DND-41 (cell line): ENCODE results near the gene KAZN.

ENCODE experiments used
- ATAC-seq: fragments of 200-7000 bp; cut with Tn5 transposase; 3 replicates; pipeline ENCODE4 v1.9.1; 2021; ENCODE audit warnings: low read depth; ENCODE audit not compliant: insufficient read depth
- DNase-seq: peaks from one replicate; pipeline ENCODE4 v3.0.0-alpha.2; 2020
- H2AFZ ChIP-seq: 2 replicates; pipeline ENCODE4 v1.6.0; 2012; ENCODE audit warnings: low read depth, low read length
- H3K27ac ChIP-seq: 2 replicates; pipeline ENCODE4 v1.5.1; 2012; ENCODE audit warnings: low read length, inconsistent platforms
- H3K27me3 ChIP-seq: fragments of 200-600 bp; sonication (generic); 2 replicates; pipeline ENCODE4 v1.6.0; 2012; ENCODE audit warnings: low read length, mild to moderate bottlenecking, inconsistent platforms; ENCODE audit not compliant: insufficient read depth, poor library complexity
- H3K36me3 ChIP-seq: 2 replicates; pipeline ENCODE4 v1.5.1; 2012; ENCODE audit warnings: low read length, inconsistent platforms; ENCODE audit not compliant: insufficient read depth
- H3K4me1 ChIP-seq: 2 replicates; pipeline ENCODE4 v1.5.1; 2012; ENCODE audit warnings: mild to moderate bottlenecking, low read length; ENCODE audit not compliant: insufficient read depth
- H3K4me2 ChIP-seq: 2 replicates; pipeline ENCODE4 v1.6.0; 2012; ENCODE audit warnings: mild to moderate bottlenecking, moderate library complexity, low read length, inconsistent platforms; ENCODE audit not compliant: insufficient read depth
- H3K4me3 ChIP-seq, 2 experiments: fragments of 200-600 bp in 1 of 2; shearing (Covaris generic) in 1 of 2; 2 replicates each; pipeline ENCODE4 v1.5.1; 2012 to 2016; ENCODE audit warnings: inconsistent platforms in 2 of 2, low read length in 2 of 2, mild to moderate bottlenecking in 2 of 2, low read depth in 1 of 2, moderate library complexity in 1 of 2
- H3K79me2 ChIP-seq: 2 replicates; pipeline ENCODE4 v1.6.0; 2012; ENCODE audit warnings: low read length, inconsistent platforms; ENCODE audit not compliant: insufficient read depth
- H3K9ac ChIP-seq: 2 replicates; pipeline ENCODE4 v1.6.0; 2012; ENCODE audit warnings: low read depth, mild to moderate bottlenecking, inconsistent platforms, low read length, moderate library complexity
- H3K9me3 ChIP-seq: 2 replicates; pipeline ENCODE4 v1.5.1; 2012; ENCODE audit warnings: low read length, moderate library complexity, mild to moderate bottlenecking, inconsistent platforms; ENCODE audit not compliant: insufficient read depth, severe bottlenecking
- H4K20me1 ChIP-seq: 2 replicates; pipeline ENCODE4 v1.6.0; 2012; ENCODE audit warnings: low read length; ENCODE audit not compliant: insufficient read depth
- EZH2 ChIP-seq: IDR thresholded peaks from 3 replicates; pipeline ENCODE4 v1.6.1; 2012; ENCODE audit warnings: borderline replicate concordance, low read depth, mild to moderate bottlenecking, moderate library complexity, low read length, inconsistent platforms; ENCODE audit not compliant: severe bottlenecking
- TF ChIP-seq, protein P1 (sequence below): IDR thresholded peaks from 2 replicates; pipeline ENCODE4 v1.5.1; 2012; ENCODE audit warnings: borderline replicate concordance, low read length, moderate library complexity, mild to moderate bottlenecking; ENCODE audit not compliant: poor library complexity, severe bottlenecking; ENCODE audit errors: extremely low read depth

Gene KAZN

GRCh38 chr1:15049067-15049466 is 450.6 kb downstream of the KAZN start:
- no peaks in the 10 kb centered on the region for H3K4me1 ChIP-seq
- no peaks in the 10 kb centered on the region for H3K9me3 ChIP-seq
- no peak for DNase-seq
- no peaks in the 10 kb centered on the region for H3K27me3 ChIP-seq
- H3K79me2 ChIP-seq: no peaks in the 10 kb centered on the region
- H2AFZ ChIP-seq: no peak overlapping the region
- no peak overlapping the region for H3K9ac ChIP-seq
- no peak overlapping the region for H3K27ac ChIP-seq
- ATAC-seq: no peak
- TF ChIP-seq EZH2: no peak
- TF ChIP-seq, protein P1, sequence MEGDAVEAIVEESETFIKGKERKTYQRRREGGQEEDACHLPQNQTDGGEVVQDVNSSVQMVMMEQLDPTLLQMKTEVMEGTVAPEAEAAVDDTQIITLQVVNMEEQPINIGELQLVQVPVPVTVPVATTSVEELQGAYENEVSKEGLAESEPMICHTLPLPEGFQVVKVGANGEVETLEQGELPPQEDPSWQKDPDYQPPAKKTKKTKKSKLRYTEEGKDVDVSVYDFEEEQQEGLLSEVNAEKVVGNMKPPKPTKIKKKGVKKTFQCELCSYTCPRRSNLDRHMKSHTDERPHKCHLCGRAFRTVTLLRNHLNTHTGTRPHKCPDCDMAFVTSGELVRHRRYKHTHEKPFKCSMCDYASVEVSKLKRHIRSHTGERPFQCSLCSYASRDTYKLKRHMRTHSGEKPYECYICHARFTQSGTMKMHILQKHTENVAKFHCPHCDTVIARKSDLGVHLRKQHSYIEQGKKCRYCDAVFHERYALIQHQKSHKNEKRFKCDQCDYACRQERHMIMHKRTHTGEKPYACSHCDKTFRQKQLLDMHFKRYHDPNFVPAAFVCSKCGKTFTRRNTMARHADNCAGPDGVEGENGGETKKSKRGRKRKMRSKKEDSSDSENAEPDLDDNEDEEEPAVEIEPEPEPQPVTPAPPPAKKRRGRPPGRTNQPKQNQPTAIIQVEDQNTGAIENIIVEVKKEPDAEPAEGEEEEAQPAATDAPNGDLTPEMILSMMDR: no peak
- peaks cover 23% of the 10 kb centered on the region for H4K20me1 ChIP-seq
- no peak overlapping the region for H3K4me2 ChIP-seq
- H3K4me3 ChIP-seq: no peak overlapping the region
- H3K36me3 ChIP-seq: peaks cover 26% of the 10 kb centered on the region

DNA sequence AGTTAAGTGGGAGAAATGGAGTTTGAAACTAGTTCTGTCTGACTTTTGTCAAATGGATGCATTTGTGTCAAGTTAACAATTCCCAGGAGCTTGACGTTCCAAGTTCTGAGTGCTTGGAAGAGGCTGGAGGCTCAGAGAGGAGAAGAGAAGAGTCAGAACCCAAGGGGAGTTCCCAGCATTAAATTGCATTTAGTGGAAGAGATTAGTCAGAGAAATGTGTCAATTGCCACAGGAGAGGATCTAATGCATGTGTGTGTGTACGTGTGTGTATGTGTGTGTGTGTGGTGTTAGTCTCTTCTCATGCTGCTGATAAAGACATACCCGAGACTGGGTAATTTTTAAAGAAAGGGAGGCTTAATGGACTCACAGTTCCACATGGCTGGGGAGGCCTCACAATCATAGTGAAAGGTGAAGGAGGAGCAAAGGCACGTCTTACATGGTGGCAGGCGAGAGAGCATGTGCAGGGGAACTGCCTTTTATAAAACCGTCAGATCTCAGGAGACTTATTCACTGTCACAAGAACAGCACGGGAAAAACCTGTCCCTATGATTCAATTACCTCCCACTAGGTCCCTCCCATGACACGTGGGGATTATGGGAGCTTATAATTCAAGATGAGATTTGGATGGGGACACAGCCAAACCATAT is 453.5 kb downstream of the KAZN start:
- Histone ChIP-seq H4K20me1 (peaks cover 14% of the 10 kb centered on the region), H3K27me3 (no peaks in the 10 kb centered on the region), H3K36me3 (peaks cover 20% of the 10 kb centered on the region), H3K4me2 (no peak overlapping the region), H3K4me3 (no peak overlapping the region), H3K4me1 (no peaks in the 10 kb centered on the region), H2AFZ (no peak overlapping the region), H3K27ac (no peak overlapping the region), H3K79me2 (no peaks in the 10 kb centered on the region), H3K9ac (no peak overlapping the region), H3K9me3 (no peaks in the 10 kb centered on the region)
- DNase-seq (no peak), ATAC-seq (no peak)
- TF ChIP-seq, protein P1: no peak
- TF ChIP-seq EZH2: no peak

GRCh38 chr1:15053153-15053552 is 454.7 kb downstream of the KAZN start:
- Histone ChIP-seq H3K9me3 (no peaks in the 10 kb centered on the region), H3K9ac (no peak overlapping the region), H4K20me1 (peaks cover 10% of the 10 kb centered on the region), H3K79me2 (no peaks in the 10 kb centered on the region), H3K27me3 (no peaks in the 10 kb centered on the region), H3K4me3 (no peak overlapping the region), H3K36me3 (peaks cover 31% of the 10 kb centered on the region), H3K27ac (no peak overlapping the region), H2AFZ (no peak overlapping the region), H3K4me2 (no peak overlapping the region), H3K4me1 (no peaks in the 10 kb centered on the region)
- no peak for ATAC-seq
- TF ChIP-seq, protein P1: no peak
- no peak for TF ChIP-seq EZH2
- no peak for DNase-seq
